Suprapubic skin (tissue), 4 donors: ENCODE results near the gene SLC5A11. TPM values are rescaled to one million over a fixed set of nuclear protein-coding genes. Genes with fewer than 3 reads are reported as not detected.
"Not testable (repeated sequence)": the region's sequence is repeated elsewhere in the genome, so short reads cannot be mapped to it uniquely, and the experiment has no call there.

Experiments used
- DNase-seq, 2 donors: peaks; one replicate each; pipeline ENCODE4 v3.0.0-alpha.2; 2019; ENCODE audit warnings: low spot score in 2 of 2
- H3K27ac ChIP-seq: fragments of 200-600 bp; sonication (generic); one replicate; pipeline ENCODE4 v1.5.1; 2019
- H3K27me3 ChIP-seq: fragments of 200-600 bp; sonication (generic); one replicate; pipeline ENCODE4 v1.5.1; 2019
- H3K36me3 ChIP-seq: fragments of 200-600 bp; sonication (generic); one replicate; pipeline ENCODE4 v1.5.1; 2019
- H3K4me1 ChIP-seq: fragments of 200-600 bp; sonication (generic); one replicate; pipeline ENCODE4 v1.5.1; 2019
- H3K4me3 ChIP-seq: fragments of 200-600 bp; sonication (generic); one replicate; pipeline ENCODE4 v1.5.1; 2019; ENCODE audit warnings: mild to moderate bottlenecking
- H3K9me3 ChIP-seq: fragments of 200-600 bp; sonication (generic); one replicate; pipeline ENCODE4 v1.5.1; 2019
- EP300 ChIP-seq: sonication (generic); formaldehyde crosslinking; IDR thresholded peaks from one replicate; pipeline ENCODE4 v1.6.1; 2017; ENCODE audit warnings: antibody characterized with exemption
- POLR2A ChIP-seq, 2 donors: fragments of 450-650 bp; IDR thresholded peaks; one replicate each; pipeline ENCODE4 v1.6.1; 2017; ENCODE audit warnings: antibody characterized with exemption in 2 of 2, mild to moderate bottlenecking in 2 of 2, moderate library complexity in 2 of 2
- POLR2AphosphoS5 ChIP-seq, 3 donors: sonication (generic); formaldehyde crosslinking; IDR thresholded peaks; one replicate each; pipeline ENCODE4 v1.6.1; 2017; ENCODE audit warnings: antibody characterized with exemption in 3 of 3
- WGBS: methylation state at CpG from one replicate; pipeline ENCODE4 v1.1.5; 2018; 5-methylcytosine and 5-hydroxymethylcytosine counted together
- total RNA-seq, 4 donors: library from RNA; depleted of rRNA; stranded (reverse); fragments of >200 nt; gene quantifications; one replicate each; pipeline ENCODE4 v1.1.0, GENCODE V29; 2016
- TF ChIP-seq, protein P1 (sequence below), 2 donors: fragments of 200-600 bp in 1 of 2; fragments of 450-650 bp in 1 of 2; sonication (generic) in 1 of 2; IDR thresholded peaks; one replicate each; pipeline ENCODE4 v1.5.1; 2016 to 2019; ENCODE audit warnings: antibody characterized with exemption in 2 of 2, mild to moderate bottlenecking in 1 of 2, moderate library complexity in 1 of 2

Gene SLC5A11
- total RNA-seq, 4 donors from 2014 or later = 0.55 to 0.64 TPM; not detected in 2

DNA sequence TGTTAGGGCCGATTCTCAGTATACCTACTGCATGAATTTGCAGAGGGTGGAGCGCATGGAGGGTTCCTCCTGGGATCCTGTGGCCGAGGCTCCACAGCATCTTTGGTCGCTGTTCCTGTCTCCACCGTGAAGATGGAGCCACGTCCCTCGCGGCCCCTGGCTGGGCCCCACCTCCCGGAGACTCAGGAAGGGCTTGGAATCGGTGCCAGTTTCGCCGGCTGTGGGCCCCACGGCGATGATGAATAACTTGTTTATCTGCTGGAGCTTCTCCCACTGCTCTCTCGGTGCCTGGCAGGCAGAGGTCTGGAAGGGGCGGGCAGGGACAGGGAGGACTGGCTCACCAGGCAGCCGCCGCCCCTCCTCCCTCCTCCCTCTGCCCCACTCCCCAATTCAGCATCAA is 8.1 kb downstream of the SLC5A11 start:
- Histone ChIP-seq H3K4me1 (peaks cover 6% of the 10 kb centered on the region), H3K27me3 (no peaks in the 10 kb centered on the region), H3K9me3 (no peaks in the 10 kb centered on the region), H3K36me3 (no peaks in the 10 kb centered on the region), H3K4me3 (no peak overlapping the region), H3K27ac (no peak overlapping the region)
- no peak for DNase-seq
- WGBS = 39% methylated on average over 5 of the region's 18 CpGs
- TF ChIP-seq, protein P1, sequence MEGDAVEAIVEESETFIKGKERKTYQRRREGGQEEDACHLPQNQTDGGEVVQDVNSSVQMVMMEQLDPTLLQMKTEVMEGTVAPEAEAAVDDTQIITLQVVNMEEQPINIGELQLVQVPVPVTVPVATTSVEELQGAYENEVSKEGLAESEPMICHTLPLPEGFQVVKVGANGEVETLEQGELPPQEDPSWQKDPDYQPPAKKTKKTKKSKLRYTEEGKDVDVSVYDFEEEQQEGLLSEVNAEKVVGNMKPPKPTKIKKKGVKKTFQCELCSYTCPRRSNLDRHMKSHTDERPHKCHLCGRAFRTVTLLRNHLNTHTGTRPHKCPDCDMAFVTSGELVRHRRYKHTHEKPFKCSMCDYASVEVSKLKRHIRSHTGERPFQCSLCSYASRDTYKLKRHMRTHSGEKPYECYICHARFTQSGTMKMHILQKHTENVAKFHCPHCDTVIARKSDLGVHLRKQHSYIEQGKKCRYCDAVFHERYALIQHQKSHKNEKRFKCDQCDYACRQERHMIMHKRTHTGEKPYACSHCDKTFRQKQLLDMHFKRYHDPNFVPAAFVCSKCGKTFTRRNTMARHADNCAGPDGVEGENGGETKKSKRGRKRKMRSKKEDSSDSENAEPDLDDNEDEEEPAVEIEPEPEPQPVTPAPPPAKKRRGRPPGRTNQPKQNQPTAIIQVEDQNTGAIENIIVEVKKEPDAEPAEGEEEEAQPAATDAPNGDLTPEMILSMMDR (IDR thresholded peaks at IDR 0.05) = no peak
- no peak for TF ChIP-seq EP300
- no peak for TF ChIP-seq POLR2A (IDR thresholded peaks at IDR 0.05)
- TF ChIP-seq POLR2AphosphoS5 (IDR thresholded peaks at IDR 0.05) = no peak

DNA sequence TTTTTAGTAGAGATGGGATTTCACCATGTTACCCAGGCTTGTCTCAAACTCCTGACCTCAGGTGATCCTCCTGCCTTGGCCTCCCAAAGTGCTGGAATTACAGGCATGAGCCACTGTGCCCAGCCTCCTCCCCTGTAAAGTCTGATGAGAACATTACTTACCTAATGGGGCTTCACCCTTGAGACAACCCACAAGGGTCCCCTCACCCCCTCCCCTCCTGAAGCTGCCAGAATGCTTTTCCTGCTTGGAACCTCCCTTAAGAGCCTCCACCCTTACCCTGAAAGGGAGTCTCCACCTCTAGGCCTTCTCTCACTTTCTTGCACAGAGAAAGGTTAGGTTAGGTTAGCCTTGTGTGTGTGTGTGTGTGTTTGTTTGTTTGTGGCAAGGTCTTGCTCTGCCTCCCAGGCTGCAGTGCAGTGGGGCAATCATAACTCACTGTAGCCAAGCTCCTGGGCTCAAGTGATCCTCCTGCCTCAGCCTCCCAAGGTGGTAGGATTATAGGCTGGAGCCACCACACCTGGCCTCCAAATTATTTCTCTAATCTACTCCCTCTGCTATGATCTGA is 8.9 kb downstream of the SLC5A11 start:
- DNase-seq = no peak
- peaks cover 6% of the 10 kb centered on the region for H3K4me1 ChIP-seq
- H3K27ac ChIP-seq = no peak overlapping the region
- H3K4me3 ChIP-seq = no peak overlapping the region
- no peaks in the 10 kb centered on the region for H3K9me3 ChIP-seq
- H3K36me3 ChIP-seq = no peaks in the 10 kb centered on the region
- no peaks in the 10 kb centered on the region for H3K27me3 ChIP-seq
- TF ChIP-seq, protein P1 (IDR thresholded peaks at IDR 0.05) = no peak
- TF ChIP-seq POLR2AphosphoS5 (IDR thresholded peaks at IDR 0.05) (no peak), POLR2A (IDR thresholded peaks at IDR 0.05) (no peak), EP300 (no peak)

DNA sequence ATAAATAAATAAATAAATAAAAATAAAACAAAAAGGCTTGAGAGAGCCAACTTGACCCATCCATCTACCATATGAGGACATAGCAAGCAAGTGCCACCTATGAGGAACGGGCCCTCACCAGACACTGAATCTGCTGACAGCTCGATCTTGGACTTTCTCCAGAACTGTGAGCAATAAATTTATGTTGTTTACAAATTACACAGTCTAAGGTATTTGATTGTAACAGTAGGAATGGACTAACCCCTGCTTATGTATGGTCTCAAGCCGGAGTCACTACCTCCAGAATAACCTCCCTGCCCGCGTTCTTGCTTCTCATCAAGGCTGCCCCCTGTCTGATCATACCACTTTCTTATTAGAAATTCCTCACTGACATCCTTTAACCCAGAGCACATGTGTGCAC is 9.9 kb downstream of the SLC5A11 start:
- Histone ChIP-seq H3K27ac (no peak overlapping the region), H3K36me3 (no peaks in the 10 kb centered on the region), H3K4me3 (no peak overlapping the region), H3K9me3 (no peaks in the 10 kb centered on the region), H3K4me1 (peaks cover 6% of the 10 kb centered on the region), H3K27me3 (no peaks in the 10 kb centered on the region)
- no peak for DNase-seq
- 66% methylated on average over 5 of the region's 5 CpGs for WGBS
- TF ChIP-seq POLR2AphosphoS5 (IDR thresholded peaks at IDR 0.05) = no peak
- no peak for TF ChIP-seq EP300
- TF ChIP-seq POLR2A (IDR thresholded peaks at IDR 0.05) = no peak
- TF ChIP-seq, protein P1 (IDR thresholded peaks at IDR 0.05) = no peak

DNA sequence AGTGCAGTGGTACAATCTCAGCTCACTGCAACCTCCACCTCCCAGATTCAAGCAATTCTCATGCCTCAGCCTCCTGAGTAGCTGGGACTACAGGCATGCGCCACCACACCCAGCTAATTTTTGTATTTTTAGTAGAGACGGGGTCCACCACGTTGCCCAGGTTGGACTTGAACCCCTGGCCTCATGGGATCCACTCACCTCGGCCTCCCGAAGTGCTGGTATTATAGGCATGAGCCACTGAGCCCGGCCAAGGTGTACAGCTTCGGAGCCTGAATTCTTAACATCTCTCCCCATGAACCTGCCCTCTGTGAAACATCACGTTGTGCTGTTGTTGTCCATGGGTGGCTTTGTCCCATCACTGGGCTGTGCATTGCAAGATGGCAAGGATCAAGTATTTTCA is 11.1 kb downstream of the SLC5A11 start:
- not testable (repeated sequence) for H3K27me3 ChIP-seq, DNase-seq, H3K4me1 ChIP-seq, H3K9me3 ChIP-seq, H3K27ac ChIP-seq, H3K36me3 ChIP-seq, H3K4me3 ChIP-seq
- 86% methylated on average over 8 of the region's 8 CpGs for WGBS

DNA sequence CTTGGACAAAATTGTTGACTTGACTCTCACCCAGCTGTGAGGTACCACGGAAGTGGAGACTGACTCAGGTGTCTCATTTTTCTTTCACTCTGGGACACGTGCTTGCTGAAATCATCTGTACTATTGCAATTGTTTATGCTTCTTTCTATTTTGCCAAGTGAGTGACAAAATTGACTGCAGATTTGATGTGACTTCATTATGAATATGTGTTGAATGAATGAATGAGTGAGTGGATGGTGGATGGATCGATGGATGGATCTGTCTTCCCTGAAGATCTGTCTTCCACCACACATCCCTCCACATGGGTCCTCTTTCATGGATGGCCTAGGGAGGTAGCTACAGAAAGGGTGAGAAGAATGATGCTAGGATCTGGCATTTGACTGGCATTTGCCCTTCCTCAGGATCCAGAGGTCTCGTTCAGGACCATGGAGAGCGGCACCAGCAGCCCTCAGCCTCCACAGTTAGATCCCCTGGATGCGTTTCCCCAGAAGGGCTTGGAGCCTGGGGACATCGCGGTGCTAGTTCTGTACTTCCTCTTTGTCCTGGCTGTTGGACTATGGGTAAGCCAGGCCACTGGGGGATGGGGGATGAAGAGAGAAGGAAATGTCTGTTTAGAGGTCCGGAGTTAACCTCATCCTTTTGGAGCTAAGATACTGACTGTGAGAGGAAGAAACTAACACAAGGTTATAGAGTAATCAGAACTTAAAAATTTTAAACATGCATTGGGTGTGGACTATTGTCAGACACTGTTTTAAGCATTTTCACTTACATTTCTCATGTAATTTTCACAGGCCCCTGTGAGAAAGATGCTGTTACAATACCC is 12.7 kb downstream of the SLC5A11 start:
- Histone ChIP-seq H3K36me3 (no peaks in the 10 kb centered on the region), H3K9me3 (no peaks in the 10 kb centered on the region), H3K27me3 (no peaks in the 10 kb centered on the region), H3K4me3 (no peak overlapping the region), H3K27ac (no peak overlapping the region), H3K4me1 (peaks cover 6% of the 10 kb centered on the region)
- no peak for TF ChIP-seq EP300
- WGBS = 29% methylated on average over 9 of the region's 9 CpGs
- no peak for DNase-seq

DNA sequence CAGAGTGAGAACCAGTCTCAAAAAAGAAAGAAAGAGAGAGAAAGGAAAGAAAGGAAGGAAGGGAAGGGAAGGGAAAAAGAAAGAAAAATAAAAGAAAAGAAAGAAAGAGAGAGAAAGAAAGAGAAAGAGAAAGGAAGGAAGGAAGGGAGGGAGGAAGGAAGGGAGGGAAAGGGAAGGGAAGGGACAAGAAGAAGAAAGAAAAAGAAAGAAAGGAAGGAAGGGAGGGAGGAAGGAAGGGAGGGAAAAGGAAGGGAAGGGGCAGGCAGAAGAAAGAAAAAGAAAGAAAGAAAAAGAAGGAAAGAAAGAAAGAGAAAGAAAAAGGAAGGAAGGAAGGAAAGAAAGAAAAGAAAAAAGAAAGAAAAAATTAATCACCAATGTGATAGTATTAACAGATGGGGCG is 15.7 kb downstream of the SLC5A11 start:
- 77% methylated on average over 1 of the region's 1 CpG for WGBS
- TF ChIP-seq, protein P1 (IDR thresholded peaks at IDR 0.05) = no peak
- TF ChIP-seq POLR2AphosphoS5 (IDR thresholded peaks at IDR 0.05) (no peak), POLR2A (IDR thresholded peaks at IDR 0.05) (no peak), EP300 (no peak)
- no peaks in the 10 kb centered on the region for H3K36me3 ChIP-seq
- no peak overlapping the region for H3K4me3 ChIP-seq
- DNase-seq = no peak
- no peak overlapping the region for H3K27ac ChIP-seq
- no peaks in the 10 kb centered on the region for H3K9me3 ChIP-seq
- no peaks in the 10 kb centered on the region for H3K4me1 ChIP-seq
- H3K27me3 ChIP-seq = no peaks in the 10 kb centered on the region
